GM10266 (cell line): ENCODE data around the gene ZBTB40.

ENCODE experiments used
- DNase-seq: peaks from one replicate; pipeline ENCODE4 v3.0.0; 2012; ENCODE audit errors: extremely low spot score
- TF ChIP-seq, protein P1 (sequence below): IDR thresholded peaks from 2 replicates; pipeline ENCODE4 v1.5.1; 2012; ENCODE audit warnings: mild to moderate bottlenecking, low read depth; ENCODE audit not compliant: control insufficient read depth, insufficient read depth; ENCODE audit errors: missing control alignments

The ZBTB40 gene

GRCh38 chr1:22547186-22547817 lies 95.7 kb downstream of the ZBTB40 start:
- DNase-seq, result no peak
- TF ChIP-seq, protein P1, sequence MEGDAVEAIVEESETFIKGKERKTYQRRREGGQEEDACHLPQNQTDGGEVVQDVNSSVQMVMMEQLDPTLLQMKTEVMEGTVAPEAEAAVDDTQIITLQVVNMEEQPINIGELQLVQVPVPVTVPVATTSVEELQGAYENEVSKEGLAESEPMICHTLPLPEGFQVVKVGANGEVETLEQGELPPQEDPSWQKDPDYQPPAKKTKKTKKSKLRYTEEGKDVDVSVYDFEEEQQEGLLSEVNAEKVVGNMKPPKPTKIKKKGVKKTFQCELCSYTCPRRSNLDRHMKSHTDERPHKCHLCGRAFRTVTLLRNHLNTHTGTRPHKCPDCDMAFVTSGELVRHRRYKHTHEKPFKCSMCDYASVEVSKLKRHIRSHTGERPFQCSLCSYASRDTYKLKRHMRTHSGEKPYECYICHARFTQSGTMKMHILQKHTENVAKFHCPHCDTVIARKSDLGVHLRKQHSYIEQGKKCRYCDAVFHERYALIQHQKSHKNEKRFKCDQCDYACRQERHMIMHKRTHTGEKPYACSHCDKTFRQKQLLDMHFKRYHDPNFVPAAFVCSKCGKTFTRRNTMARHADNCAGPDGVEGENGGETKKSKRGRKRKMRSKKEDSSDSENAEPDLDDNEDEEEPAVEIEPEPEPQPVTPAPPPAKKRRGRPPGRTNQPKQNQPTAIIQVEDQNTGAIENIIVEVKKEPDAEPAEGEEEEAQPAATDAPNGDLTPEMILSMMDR, result no peak

DNA sequence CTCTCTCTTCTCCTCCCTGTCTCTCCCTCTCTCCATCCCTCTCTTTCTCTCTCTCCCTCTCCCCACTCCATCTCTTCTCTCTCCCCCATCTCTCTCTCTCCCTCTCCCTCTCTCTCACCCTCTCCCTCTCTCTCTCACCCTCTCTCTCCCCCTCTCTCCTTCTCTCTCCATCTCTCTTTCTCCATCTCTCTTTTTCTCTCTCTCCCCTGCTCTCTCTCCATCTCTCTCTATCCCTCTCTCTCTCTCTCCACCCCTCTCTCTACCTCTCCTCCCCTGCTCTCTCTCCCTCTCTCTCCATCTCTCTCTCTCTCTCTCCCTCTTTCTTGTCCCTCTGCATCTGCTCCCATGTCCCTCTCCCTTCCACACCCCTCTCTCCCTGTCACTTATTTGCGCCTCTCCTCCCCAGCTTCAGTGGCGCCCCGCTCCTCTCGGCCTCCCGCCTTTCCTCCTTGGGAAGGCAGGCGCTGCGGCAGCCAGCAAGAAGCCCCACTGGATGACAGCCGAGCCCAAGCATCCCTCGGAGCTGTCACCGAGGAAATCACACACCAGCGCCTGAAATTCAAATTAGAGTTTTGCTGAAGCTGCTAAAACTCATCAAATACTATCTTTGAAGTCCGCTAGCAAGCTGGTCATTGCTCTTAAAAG lies 96.3 kb downstream of the ZBTB40 start:
- DNase-seq, result no peak
- TF ChIP-seq, protein P1, result no peak

DNA sequence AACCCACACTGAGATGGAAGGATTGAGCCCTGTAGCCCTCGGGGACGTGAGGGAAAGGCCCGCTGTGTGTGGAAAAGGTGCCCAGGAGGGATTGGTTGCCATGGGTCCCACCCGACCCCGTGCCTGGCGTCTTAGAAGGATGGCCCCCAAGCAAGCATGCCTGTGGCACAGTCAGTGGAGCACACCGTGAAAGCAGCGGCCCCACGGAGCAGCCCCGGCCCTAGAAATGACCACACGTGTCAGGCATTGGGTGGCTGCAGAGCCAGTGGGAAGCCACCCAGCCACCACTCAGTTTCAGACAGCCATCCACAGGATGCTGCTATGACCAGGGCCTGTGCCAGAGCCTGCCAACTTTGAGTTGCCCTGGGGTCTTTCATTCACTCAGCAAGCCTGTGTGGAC lies 98.4 kb downstream of the ZBTB40 start:
- TF ChIP-seq, protein P1, result no peak
- DNase-seq, result no peak

DNA sequence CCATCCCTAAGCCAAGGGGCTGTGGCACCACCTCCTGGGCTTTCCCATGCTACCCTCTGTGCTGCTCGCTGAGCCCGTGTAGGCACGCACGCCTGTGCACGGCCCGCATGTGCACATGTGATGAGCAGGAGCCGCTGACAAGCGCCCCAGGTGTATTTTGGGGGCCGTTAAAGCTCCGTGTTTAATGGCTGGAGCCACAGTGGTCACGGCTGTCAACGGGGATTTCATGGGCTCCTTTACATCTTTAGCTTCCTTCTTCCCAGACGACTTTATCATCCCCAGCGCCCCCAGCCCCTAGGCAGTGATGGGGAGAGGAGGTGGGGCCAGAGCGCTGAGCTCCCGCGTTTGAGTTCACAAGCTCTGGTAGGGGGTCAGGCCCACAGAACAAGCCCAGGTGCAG lies 99.9 kb downstream of the ZBTB40 start:
- TF ChIP-seq, protein P1, result no peak
- no peak for DNase-seq

- TF ChIP-seq, protein P1, result no peak
- no peak for DNase-seq
These were observed 100.4 kb downstream of the ZBTB40 start for GRCh38 chr1:22552021-22552420.

- DNase-seq, result no peak
- TF ChIP-seq, protein P1, result no peak
These were observed 101.6 kb downstream of the ZBTB40 start for GRCh38 chr1:22553104-22553880.
